HG03354 (cell line): ENCODE data around the gene DLG5.

ENCODE experiments used
- ATAC-seq: cut with Tn5 transposase; IDR thresholded peaks from one replicate; pipeline ENCODE4 v1.9.1; 2021; ENCODE audit warnings: mild to moderate bottlenecking; ENCODE audit not compliant: unreplicated experiment, poor library complexity, severe bottlenecking

DLG5 gene

GRCh38 chr10:77849039-77849664, 77.4 kb downstream of the DLG5 start:
- no peak for ATAC-seq

- peak; percentile 80 for ATAC-seq
These were observed 79.7 kb downstream of the DLG5 start for GRCh38 chr10:77846718-77847311.

GRCh38 chr10:77845451-77845850, 81.1 kb downstream of the DLG5 start:
- ATAC-seq, result no peak

- ATAC-seq, result no peak
These were observed 81.7 kb downstream of the DLG5 start for GRCh38 chr10:77844713-77845445.

- no peak for ATAC-seq
These were observed 82.4 kb downstream of the DLG5 start for GRCh38 chr10:77844177-77844576.

GRCh38 chr10:77843264-77843663, 83.3 kb downstream of the DLG5 start:
- ATAC-seq, result no peak

GRCh38 chr10:77842652-77843212, 83.8 kb downstream of the DLG5 start:
- no peak for ATAC-seq

GRCh38 chr10:77841711-77842375, 84.7 kb downstream of the DLG5 start:
- ATAC-seq, result no peak

- ATAC-seq, result no peak
These were observed 85.9 kb downstream of the DLG5 start for GRCh38 chr10:77840636-77841035.

- ATAC-seq, result no peak
These were observed 88.5 kb downstream of the DLG5 start for GRCh38 chr10:77837925-77838595.

- ATAC-seq, result peak; percentile 67
These were observed 89.2 kb downstream of the DLG5 start for GRCh38 chr10:77837248-77837924.

GRCh38 chr10:77836299-77836820, 90.2 kb downstream of the DLG5 start:
- peak; percentile 73 for ATAC-seq

- no peak for ATAC-seq
These were observed 90.9 kb downstream of the DLG5 start for GRCh38 chr10:77835669-77836086.

- no peak for ATAC-seq
These were observed 91.4 kb downstream of the DLG5 start for GRCh38 chr10:77834943-77835668.

GRCh38 chr10:77834540-77834939, 92.0 kb downstream of the DLG5 start:
- ATAC-seq, result no peak

- no peak for ATAC-seq
These were observed 92.8 kb downstream of the DLG5 start for GRCh38 chr10:77833792-77834191.

- no peak for ATAC-seq
These were observed 93.3 kb downstream of the DLG5 start for GRCh38 chr10:77833225-77833624.

- ATAC-seq, result no peak
These were observed 94.3 kb downstream of the DLG5 start for GRCh38 chr10:77832238-77832637.
